Measurements from ENCODE around the gene MICAL2.

Gene MICAL2

GRCh38 chr11:12126344-12127019 lies 16.1 kb downstream of the MICAL2 start:
- in situ Hi-C loops (cut with HindIII; ENCODE audit: low sequenced_read_pairs) = no loop called here
- no peak for TF ChIP-seq CTCF (IDR thresholded peaks at IDR 0.05; ENCODE audit: low read depth, low read length)

GRCh38 chr11:12127206-12127898 lies 17.0 kb downstream of the MICAL2 start:
- in situ Hi-C loops (cut with HindIII; ENCODE audit: low sequenced_read_pairs) = no loop called here
- H3K4me3 ChIP-seq (ENCODE audit: low read depth, low read length) = no peak overlapping the region
- TF ChIP-seq CTCF (IDR thresholded peaks at IDR 0.05; ENCODE audit: low read depth, low read length) = no peak
- DNase-seq (ENCODE audit: low read depth, low spot score) = no peak

More at GRCh38 chr11:12126344-12127019, 16.1 kb downstream of the MICAL2 start:
- DNase-seq (ENCODE audit: low read depth, low spot score) = peak; percentile 80
- H3K4me3 ChIP-seq (ENCODE audit: low read depth, low read length) = no peak overlapping the region

- no peak overlapping the region for H3K4me3 ChIP-seq (ENCODE audit: low read depth, low read length)
- in situ Hi-C loops (cut with HindIII; ENCODE audit: low sequenced_read_pairs) = no loop called here
- DNase-seq (ENCODE audit: low read depth, low spot score) = no peak
- no peak for TF ChIP-seq CTCF (IDR thresholded peaks at IDR 0.05; ENCODE audit: low read depth, low read length)
These were observed 17.9 kb downstream of the MICAL2 start for GRCh38 chr11:12128301-12128751.

- DNase-seq (ENCODE audit: low read depth, low spot score) = no peak
- no peak overlapping the region for H3K4me3 ChIP-seq (ENCODE audit: low read depth, low read length)
- TF ChIP-seq CTCF (IDR thresholded peaks at IDR 0.05; ENCODE audit: low read depth, low read length) = no peak
- in situ Hi-C loops (cut with HindIII; ENCODE audit: low sequenced_read_pairs) = no loop called here
These were observed 18.8 kb downstream of the MICAL2 start for GRCh38 chr11:12129227-12129626.

GRCh38 chr11:12130180-12130980 lies 20.0 kb downstream of the MICAL2 start:
- no peak overlapping the region for H3K4me3 ChIP-seq (ENCODE audit: low read depth, low read length)
- no peak for TF ChIP-seq CTCF (IDR thresholded peaks at IDR 0.05; ENCODE audit: low read depth, low read length)
- DNase-seq (ENCODE audit: low read depth, low spot score) = no peak
- in situ Hi-C loops (cut with HindIII; ENCODE audit: low sequenced_read_pairs) = no loop called here

- no peak overlapping the region for H3K4me3 ChIP-seq (ENCODE audit: low read depth, low read length)
- TF ChIP-seq CTCF (IDR thresholded peaks at IDR 0.05; ENCODE audit: low read depth, low read length) = no peak
- in situ Hi-C loops (cut with HindIII; ENCODE audit: low sequenced_read_pairs) = no loop called here
- no peak for DNase-seq (ENCODE audit: low read depth, low spot score)
These were observed 21.8 kb downstream of the MICAL2 start for GRCh38 chr11:12131943-12132789.
